Raji (cell line): ENCODE results near the gene KIZ.

ENCODE experiments used
- POLR2A ChIP-seq: IDR thresholded peaks from 2 replicates; pipeline ENCODE4 v1.6.1; 2011; ENCODE audit warnings: low read depth, low read length, control low read depth; ENCODE audit not compliant: insufficient read depth

KIZ gene

GRCh38 chr20:21238818-21239536, 113.1 kb downstream of the KIZ start:
- TF ChIP-seq POLR2A, result no peak

DNA sequence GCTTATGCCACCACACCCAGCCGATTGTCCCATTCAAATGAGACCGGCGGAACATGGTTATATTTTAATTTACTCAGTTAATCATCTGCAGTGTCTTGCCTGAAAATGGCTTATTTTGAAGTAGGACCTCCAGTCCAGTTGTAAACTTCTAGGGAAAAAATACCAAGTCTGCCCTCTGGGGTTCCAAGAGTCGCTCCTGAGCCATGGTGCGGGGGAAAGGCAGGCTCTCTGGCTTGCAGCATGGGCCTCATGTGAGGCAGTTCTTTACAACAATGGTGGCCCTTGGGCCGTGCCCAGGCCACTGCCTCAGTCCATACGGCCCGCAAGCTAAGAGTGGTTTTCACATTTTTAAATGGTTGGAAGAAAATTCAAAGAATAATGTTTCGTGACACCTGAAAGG, 114.5 kb downstream of the KIZ start:
- no peak for TF ChIP-seq POLR2A

GRCh38 chr20:21241406-21241805, 115.5 kb downstream of the KIZ start:
- no peak for TF ChIP-seq POLR2A

DNA sequence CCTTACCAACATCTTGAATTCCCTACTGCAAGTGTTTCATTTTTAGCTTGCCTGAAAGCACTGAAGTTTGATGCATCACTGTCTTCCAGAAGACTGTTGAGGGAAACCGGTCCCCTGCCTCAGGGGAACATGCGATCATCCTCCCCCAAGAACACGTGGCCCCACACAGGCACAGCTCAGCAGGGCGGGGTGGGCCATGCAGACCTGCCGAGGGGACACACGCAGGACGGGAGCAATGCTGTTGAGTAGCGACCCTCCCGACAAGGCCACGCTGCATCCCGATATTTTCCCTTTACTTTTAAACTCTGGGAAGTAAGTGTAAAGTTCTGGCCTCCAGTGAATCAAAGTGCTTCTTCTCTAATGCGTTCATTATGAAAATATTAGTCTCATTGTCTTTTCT, 117.9 kb downstream of the KIZ start:
- TF ChIP-seq POLR2A, result no peak

DNA sequence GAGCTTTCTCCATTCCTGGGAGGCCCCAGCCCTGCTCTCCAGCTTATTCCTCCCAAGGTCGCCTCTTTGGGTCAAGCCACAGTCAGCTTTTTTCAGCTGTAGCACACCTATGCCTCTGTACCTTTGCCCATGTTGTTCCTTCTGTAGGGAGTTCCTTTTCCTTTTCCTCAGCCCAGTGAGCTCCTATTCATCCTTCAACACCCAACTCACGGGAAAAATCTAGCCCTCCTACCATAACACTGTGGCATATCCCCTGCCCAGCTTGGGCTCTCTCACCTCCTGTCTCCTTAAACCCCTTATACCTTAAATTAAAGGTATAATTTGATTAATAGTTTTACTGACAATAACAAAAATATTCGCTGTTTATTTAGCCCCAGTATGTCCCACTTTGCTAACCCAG, 118.9 kb downstream of the KIZ start:
- TF ChIP-seq POLR2A, result no peak

GRCh38 chr20:21246161-21246560, 120.3 kb downstream of the KIZ start:
- TF ChIP-seq POLR2A, result no peak

GRCh38 chr20:21251278-21251677, 125.4 kb downstream of the KIZ start:
- no peak for TF ChIP-seq POLR2A

DNA sequence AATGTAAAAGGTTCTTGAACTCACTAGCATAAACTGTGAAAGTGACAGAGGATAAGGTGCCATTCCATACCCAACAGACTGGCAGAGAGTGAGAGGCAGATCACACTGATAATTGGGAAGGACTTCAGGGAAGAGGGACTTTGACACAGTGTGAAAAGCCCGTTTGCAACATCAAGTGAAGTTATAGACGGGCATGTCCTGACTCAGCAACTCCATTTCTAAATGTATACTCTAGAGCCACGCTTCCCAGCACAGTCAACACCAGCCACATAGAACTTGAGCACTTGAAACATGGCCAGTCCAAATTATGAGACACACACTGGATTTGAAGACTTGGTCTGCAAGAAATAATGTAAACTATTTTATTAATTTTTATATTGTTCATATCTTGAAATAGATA, 131.3 kb downstream of the KIZ start:
- no peak for TF ChIP-seq POLR2A

GRCh38 chr20:21258411-21258810, 132.5 kb downstream of the KIZ start:
- TF ChIP-seq POLR2A, result no peak

DNA sequence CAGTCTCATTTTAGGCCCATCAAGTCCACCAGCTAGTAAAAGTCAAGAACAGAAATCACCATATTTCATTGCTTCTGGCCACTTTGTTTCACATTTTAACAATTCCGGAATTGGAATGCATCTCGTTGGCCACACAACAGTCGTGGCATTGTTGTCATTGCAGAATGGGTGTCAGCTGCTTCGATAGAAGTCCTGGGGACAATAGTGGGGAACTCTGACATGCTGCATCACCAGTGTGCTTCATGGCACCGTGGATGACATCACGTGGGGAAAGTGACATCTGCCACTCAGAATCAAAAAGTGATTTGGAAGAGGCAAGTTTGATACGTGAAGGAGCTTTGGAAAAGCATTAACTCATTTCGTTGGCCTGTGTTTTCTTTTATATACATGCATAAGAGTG, 133.5 kb downstream of the KIZ start:
- TF ChIP-seq POLR2A, result no peak

- TF ChIP-seq POLR2A, result no peak
Observed at GRCh38 chr20:21262812-21263211, 136.9 kb downstream of the KIZ start.

- no peak for TF ChIP-seq POLR2A
Observed at GRCh38 chr20:21265261-21266190, 139.6 kb downstream of the KIZ start.

- TF ChIP-seq POLR2A, result no peak
Observed at GRCh38 chr20:21266191-21266536, 140.3 kb downstream of the KIZ start.

GRCh38 chr20:21269772-21270171, 143.9 kb downstream of the KIZ start:
- TF ChIP-seq POLR2A, result no peak

DNA sequence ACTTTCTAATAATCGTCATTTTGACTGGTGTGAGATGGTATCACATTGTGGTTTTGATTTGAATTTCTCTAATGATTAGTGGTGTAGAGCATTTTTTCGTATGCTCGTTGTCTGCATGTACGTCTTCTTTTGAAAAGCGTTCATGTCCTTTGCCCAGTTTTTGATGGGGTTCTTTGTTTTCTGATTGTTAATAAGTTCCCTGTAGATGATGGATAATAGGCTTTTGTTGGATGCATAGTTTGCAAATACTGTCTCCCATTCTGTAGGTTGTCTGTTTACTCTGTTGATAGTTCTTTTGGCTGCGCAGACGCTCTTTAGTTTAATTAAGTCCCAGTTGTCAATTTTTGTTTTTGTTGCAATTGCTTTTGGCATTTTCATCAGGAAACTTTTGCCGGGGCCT, 144.9 kb downstream of the KIZ start:
- no peak for TF ChIP-seq POLR2A

DNA sequence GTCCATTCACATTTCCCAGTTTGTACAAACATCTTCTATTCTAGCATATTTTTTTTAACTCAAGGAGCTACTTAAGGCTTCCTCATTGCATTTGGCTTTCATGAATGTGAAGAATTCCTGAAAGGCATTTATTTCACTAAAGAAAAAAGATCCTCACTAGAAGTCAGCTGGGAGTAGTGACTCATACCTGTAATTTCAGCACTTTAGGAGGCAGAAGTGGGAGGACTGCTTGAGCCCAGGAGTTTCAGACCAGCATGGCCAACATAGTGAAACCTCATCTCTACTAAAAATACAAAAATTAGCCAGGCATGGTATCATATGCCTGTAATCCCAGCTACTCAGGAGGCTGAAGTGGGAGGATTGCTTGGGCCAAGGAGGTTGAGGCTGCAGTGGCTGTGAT, 146.4 kb downstream of the KIZ start:
- TF ChIP-seq POLR2A, result no peak
